SK-N-MC (cell line): Measurements from ENCODE around the gene HIPK4.

Experiments used
- EZH2 ChIP-seq: fragments of 200-600 bp; sonication (generic); IDR thresholded peaks from one replicate; pipeline ENCODE4 v1.6.1; 2017; ENCODE audit warnings: antibody characterized with exemption
- POLR2AphosphoS5 ChIP-seq: IDR thresholded peaks from 2 replicates; pipeline ENCODE4 v1.6.1; 2012; ENCODE audit warnings: mild to moderate bottlenecking, low read depth, low read length, borderline replicate concordance

DNA sequence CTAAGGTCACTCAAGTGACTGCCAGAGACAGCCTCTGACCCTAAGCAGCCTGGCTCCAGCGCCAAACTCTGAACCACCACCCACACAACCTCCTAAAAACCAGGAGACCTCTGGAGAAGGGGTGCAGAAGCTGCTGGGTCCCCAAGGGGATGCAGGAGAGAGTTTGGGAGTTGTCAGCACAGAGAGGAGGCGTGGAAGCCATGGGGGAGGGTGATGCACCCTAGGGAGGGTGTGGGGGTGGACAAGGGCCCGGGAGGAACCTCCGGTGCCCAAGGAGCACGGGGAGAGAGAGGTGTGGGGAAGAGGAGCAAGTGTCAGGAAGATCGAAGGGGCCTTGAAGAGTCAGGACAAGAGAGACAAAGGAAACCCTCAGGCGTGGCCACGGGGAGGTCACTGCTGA lies 2.1 kb upstream of the HIPK4 start:
- TF ChIP-seq EZH2 (no peak), POLR2AphosphoS5 (no peak)
